ENCODE results near the gene HRAS.

The HRAS gene

GRCh38 chr11:560305-561147 lies 25.1 kb upstream of the HRAS start, which contains the start of the genes LMNTD2 and RASSF7:
TSS of gene LMNTD2 (minus strand) at chr11:560738. CDS start at chr11:560716, 22 bp downstream.
TSS of gene RASSF7 (plus strand) at chr11:560970. CDS start at chr11:561769, 799 bp downstream.
- peak within 1 kb of the TSS; percentile 54 for H3K4me3 ChIP-seq (ENCODE audit: low read length)

GRCh38 chr11:559712-560304 lies 24.4 kb upstream of the HRAS start:
- peak overlapping the region; percentile 54 for H3K4me3 ChIP-seq (ENCODE audit: low read length)
- DNase-seq (ENCODE audit: low read depth), result no peak
- TF ChIP-seq, protein P1, sequence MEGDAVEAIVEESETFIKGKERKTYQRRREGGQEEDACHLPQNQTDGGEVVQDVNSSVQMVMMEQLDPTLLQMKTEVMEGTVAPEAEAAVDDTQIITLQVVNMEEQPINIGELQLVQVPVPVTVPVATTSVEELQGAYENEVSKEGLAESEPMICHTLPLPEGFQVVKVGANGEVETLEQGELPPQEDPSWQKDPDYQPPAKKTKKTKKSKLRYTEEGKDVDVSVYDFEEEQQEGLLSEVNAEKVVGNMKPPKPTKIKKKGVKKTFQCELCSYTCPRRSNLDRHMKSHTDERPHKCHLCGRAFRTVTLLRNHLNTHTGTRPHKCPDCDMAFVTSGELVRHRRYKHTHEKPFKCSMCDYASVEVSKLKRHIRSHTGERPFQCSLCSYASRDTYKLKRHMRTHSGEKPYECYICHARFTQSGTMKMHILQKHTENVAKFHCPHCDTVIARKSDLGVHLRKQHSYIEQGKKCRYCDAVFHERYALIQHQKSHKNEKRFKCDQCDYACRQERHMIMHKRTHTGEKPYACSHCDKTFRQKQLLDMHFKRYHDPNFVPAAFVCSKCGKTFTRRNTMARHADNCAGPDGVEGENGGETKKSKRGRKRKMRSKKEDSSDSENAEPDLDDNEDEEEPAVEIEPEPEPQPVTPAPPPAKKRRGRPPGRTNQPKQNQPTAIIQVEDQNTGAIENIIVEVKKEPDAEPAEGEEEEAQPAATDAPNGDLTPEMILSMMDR (IDR thresholded peaks at IDR 0.05; ENCODE audit: insufficient read depth, low read depth, low read length, missing control alignments), result no peak

More at GRCh38 chr11:560305-561147, 25.1 kb upstream of the HRAS start, which contains the start of the genes LMNTD2 and RASSF7:
- DNase-seq (ENCODE audit: low read depth), result peak; percentile 96
- TF ChIP-seq, protein P1 (IDR thresholded peaks at IDR 0.05; ENCODE audit: insufficient read depth, low read depth, low read length, missing control alignments), result no peak

DNA sequence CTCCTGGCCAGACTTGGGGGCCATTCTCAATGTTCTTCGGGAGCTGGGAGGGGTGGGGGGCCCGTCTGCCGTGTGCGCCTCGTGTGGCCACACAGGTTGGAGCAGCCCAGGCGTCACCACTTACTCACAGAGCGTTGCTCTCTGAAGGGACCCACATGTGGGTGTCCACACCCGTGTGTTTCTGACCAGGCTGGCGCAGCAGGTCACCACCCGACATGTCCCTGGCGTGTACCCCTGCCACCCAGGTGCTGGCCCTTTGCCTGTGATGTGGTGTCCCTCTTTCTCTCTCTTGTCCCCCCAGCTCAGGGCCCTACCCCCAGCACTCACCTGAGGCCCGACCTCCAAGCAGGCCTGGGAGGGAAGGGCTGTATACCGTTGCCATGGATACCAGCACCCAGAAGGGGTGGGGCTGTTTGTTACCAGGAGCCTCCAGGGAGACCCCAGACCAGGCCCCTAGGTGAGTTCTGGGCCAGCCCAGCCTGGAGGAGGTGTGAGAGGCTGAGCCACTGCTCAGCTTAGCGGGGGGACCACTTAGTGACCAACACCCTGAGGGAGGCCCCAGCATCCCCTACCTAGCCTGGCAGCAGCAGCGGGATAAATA lies 23.7 kb upstream of the HRAS start:
- DNase-seq (ENCODE audit: low read depth), result no peak
- TF ChIP-seq, protein P1 (IDR thresholded peaks at IDR 0.05; ENCODE audit: insufficient read depth, low read depth, low read length, missing control alignments), result no peak
- H3K4me3 ChIP-seq (ENCODE audit: low read length), result no peak overlapping the region

DNA sequence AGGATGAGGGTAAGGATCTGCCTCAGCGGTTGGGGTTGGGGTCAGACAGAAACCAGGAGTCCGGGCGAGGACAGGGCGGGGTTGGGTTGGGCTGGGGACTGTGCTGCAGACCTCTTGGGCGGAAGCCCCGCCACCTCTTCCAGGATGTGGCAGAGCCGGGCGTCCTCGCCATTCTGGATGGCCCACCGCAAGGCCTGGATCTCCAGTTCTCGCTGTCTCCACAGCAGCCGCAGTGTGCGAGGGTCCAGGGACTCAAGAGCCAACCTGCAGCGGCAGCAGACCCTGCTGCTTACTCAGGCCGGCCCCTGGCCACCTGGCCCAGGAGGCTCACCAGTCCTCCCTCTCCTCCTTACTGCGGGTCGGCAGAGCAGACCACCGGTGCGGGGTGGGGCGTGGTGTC lies 23.1 kb upstream of the HRAS start:
- TF ChIP-seq, protein P1 (IDR thresholded peaks at IDR 0.05; ENCODE audit: insufficient read depth, low read depth, low read length, missing control alignments), result no peak
- no peak for DNase-seq (ENCODE audit: low read depth)

GRCh38 chr11:557328-558132 lies 22.2 kb upstream of the HRAS start:
- H3K4me3 ChIP-seq (ENCODE audit: low read length), result no peak overlapping the region
- TF ChIP-seq, protein P1 (IDR thresholded peaks at IDR 0.05; ENCODE audit: insufficient read depth, low read depth, low read length, missing control alignments), result no peak
- DNase-seq (ENCODE audit: low read depth), result no peak

More for the DNA sequence above, 23.1 kb upstream of the HRAS start:
- no peak overlapping the region for H3K4me3 ChIP-seq (ENCODE audit: low read length)

GRCh38 chr11:556662-557256 lies 21.4 kb upstream of the HRAS start:
- TF ChIP-seq, protein P1 (IDR thresholded peaks at IDR 0.05; ENCODE audit: insufficient read depth, low read depth, low read length, missing control alignments), result no peak
- H3K4me3 ChIP-seq (ENCODE audit: low read length), result no peak overlapping the region
- no peak for DNase-seq (ENCODE audit: low read depth)
